Forelimb muscle (tissue), 1 donor: Measurements from ENCODE around the gene ARAP2. TPM values are rescaled to one million over a fixed set of nuclear protein-coding genes. Genes with fewer than 3 reads are reported as not detected.

Experiments
- DNase-seq: peaks from one replicate; pipeline ENCODE4 v3.0.0-alpha.2; 2013; ENCODE audit warnings: low read depth
- polyA plus RNA-seq: library from polyadenylated mRNA; unstranded; fragments of 120-200 nt; gene quantifications from one replicate; pipeline ENCODE4 v1.2.1, GENCODE V29; 2013; ENCODE audit not compliant: insufficient read length

Gene ARAP2
- polyA plus RNA-seq, 1 donor, result 1.00 TPM

- DNase-seq, result no peak
Measured at GRCh38 chr4:36220776-36221175, 23.5 kb downstream of the ARAP2 start.

GRCh38 chr4:36218121-36218520, 26.2 kb downstream of the ARAP2 start:
- DNase-seq, result no peak

- DNase-seq, result no peak
Measured at GRCh38 chr4:36215627-36216026, 28.7 kb downstream of the ARAP2 start.

GRCh38 chr4:36214735-36215485, 29.4 kb downstream of the ARAP2 start:
- no peak for DNase-seq

GRCh38 chr4:36213977-36214376, 30.3 kb downstream of the ARAP2 start:
- DNase-seq, result no peak

GRCh38 chr4:36211084-36211483, 33.2 kb downstream of the ARAP2 start:
- DNase-seq, result no peak

GRCh38 chr4:36209941-36210649, 34.2 kb downstream of the ARAP2 start:
- DNase-seq, result no peak

- DNase-seq, result no peak
Measured at GRCh38 chr4:36208893-36209473, 35.3 kb downstream of the ARAP2 start.

GRCh38 chr4:36207831-36208520, 36.3 kb downstream of the ARAP2 start:
- DNase-seq, result no peak

GRCh38 chr4:36207367-36207766, 36.9 kb downstream of the ARAP2 start:
- no peak for DNase-seq

GRCh38 chr4:36206603-36207311, 37.6 kb downstream of the ARAP2 start:
- DNase-seq, result no peak

GRCh38 chr4:36206012-36206411, 38.3 kb downstream of the ARAP2 start:
- no peak for DNase-seq

GRCh38 chr4:36198861-36199260, 45.5 kb downstream of the ARAP2 start:
- DNase-seq, result no peak

GRCh38 chr4:36198068-36198808, 46.1 kb downstream of the ARAP2 start:
- DNase-seq, result no peak

GRCh38 chr4:36197501-36197900, 46.8 kb downstream of the ARAP2 start:
- no peak for DNase-seq

GRCh38 chr4:36196145-36196913, 48.0 kb downstream of the ARAP2 start:
- no peak for DNase-seq

GRCh38 chr4:36192922-36193321, 51.4 kb downstream of the ARAP2 start:
- DNase-seq, result no peak

GRCh38 chr4:36189511-36190226, 54.6 kb downstream of the ARAP2 start:
- no peak for DNase-seq

- peak; percentile 11 for DNase-seq
Measured at GRCh38 chr4:36187723-36188333, 56.5 kb downstream of the ARAP2 start.
